Mammary epithelial cell (primary cell): ENCODE results near the gene RPTOR.
"Not testable (repeated sequence)": the region's sequence is repeated elsewhere in the genome, so short reads cannot be mapped to it uniquely, and the experiment has no call there.

Experiments used
- CTCF ChIP-seq, 2 donors: IDR thresholded peaks in 1 of 2; conservative IDR thresholded peaks in 1 of 2; 2 replicates each; pipeline ENCODE4 v1.5.1; 2011 to 2012; ENCODE audit warnings: inconsistent platforms in 2 of 2, low read length in 2 of 2, mild to moderate bottlenecking in 2 of 2, control low read depth in 1 of 2, low read depth in 1 of 2; ENCODE audit not compliant: insufficient read depth in 1 of 2; ENCODE audit errors: extremely low read depth in 1 of 2
- EZH2 ChIP-seq: IDR thresholded peaks from 2 replicates; pipeline ENCODE4 v1.6.1; 2012; ENCODE audit warnings: low read length, inconsistent platforms, borderline replicate concordance

GRCh38 chr17:80797222-80797621 is 252.6 kb downstream of the RPTOR start:
- TF ChIP-seq CTCF (conservative IDR thresholded peaks at IDR 0.05 in 1 of 2, IDR thresholded peaks at IDR 0.05 in 1 of 2; ENCODE audit: extremely low read depth in 1 of 2, insufficient read depth in 1 of 2, low read depth in 1 of 2, low read length in 2 of 2); EZH2: not testable (repeated sequence)
